Activated CD4-positive, alpha-beta memory T cell treated with anti-CD3 and anti-CD28 coated beads for 36 hours (primary cell): ENCODE data around the gene SLMAP. TPM values are rescaled to one million over a fixed set of nuclear protein-coding genes. Genes with fewer than 3 reads are reported as not detected.
"Not testable (repeated sequence)": the region's sequence is repeated elsewhere in the genome, so short reads cannot be mapped to it uniquely, and the experiment has no call there.

Experiments
- CTCF ChIA-PET: fragments of 350-600 bp; sonication (Branson Sonifier 250); formaldehyde crosslinking; loops from one replicate; lab custom pipeline; 2021; ENCODE audit warnings: antibody characterized with exemption, inconsistent platforms; lab: Charles Lee
- POLR2A ChIA-PET: fragments of 350-600 bp; sonication (Branson Sonifier 250); formaldehyde crosslinking; loops from one replicate; lab custom pipeline; 2021; ENCODE audit warnings: antibody characterized with exemption; lab: Charles Lee
- DNase-seq: peaks from one replicate; pipeline ENCODE4 v3.0.0-alpha.2; 2020
- H3K27ac Mint-ChIP-seq: one replicate; pipeline ENCODE4 v1.8.0; 2021; ENCODE audit warnings: mixed read lengths
- H3K27me3 Mint-ChIP-seq: one replicate; pipeline ENCODE4 v1.8.0; 2021; ENCODE audit warnings: mixed read lengths
- H3K36me3 Mint-ChIP-seq: one replicate; pipeline ENCODE4 v1.8.0; 2021; ENCODE audit warnings: mixed read lengths
- H3K4me1 Mint-ChIP-seq: one replicate; pipeline ENCODE4 v1.8.0; 2021; ENCODE audit warnings: low read depth, mixed read lengths
- H3K4me3 Mint-ChIP-seq: one replicate; pipeline ENCODE4 v1.8.0; 2021; ENCODE audit warnings: mild to moderate bottlenecking, mixed read lengths
- H3K9me3 Mint-ChIP-seq: one replicate; pipeline ENCODE4 v1.8.0; 2021; ENCODE audit warnings: mixed read lengths
- intact Hi-C: fragments of 100-400 bp; cut with micrococcal nuclease; formaldehyde crosslinking; loops from one replicate; pipeline ENCODE4 v1.15.1; 2023
- total RNA-seq, 2 experiments: library from RNA; stranded (reverse); gene quantifications; one replicate each; pipeline ENCODE4 v1.2.3, GENCODE V29; 2021

The SLMAP gene
- total RNA-seq, 2 experiments from 2014 or later = 42.5 to 43.9 TPM

DNA sequence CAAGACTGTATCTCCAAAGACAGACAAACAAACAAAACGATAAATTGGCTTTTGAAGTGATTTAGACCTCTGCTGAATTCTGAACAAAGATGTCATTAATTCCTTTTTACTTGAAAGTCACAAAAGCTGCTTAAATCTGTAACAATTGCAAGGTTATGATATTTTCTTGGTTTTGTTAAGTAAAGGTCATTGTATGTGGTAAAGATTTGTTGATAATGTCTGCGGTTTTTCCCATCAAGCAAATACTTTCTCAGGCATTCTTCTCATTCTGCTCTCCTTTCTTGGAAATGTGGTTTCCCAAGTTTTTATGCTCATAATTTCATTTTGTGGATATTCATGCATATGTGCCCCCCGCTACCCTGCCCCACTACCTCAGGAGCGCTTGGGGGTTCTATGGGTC, 116.5 kb downstream of the SLMAP start:
- CTCF ChIA-PET = no interaction called here
- H3K27me3 Mint-ChIP-seq = no peaks in the 10 kb centered on the region
- intact Hi-C loops = no loop called here
- POLR2A ChIA-PET = no interaction called here
- peaks cover 16% of the 10 kb centered on the region for H3K36me3 Mint-ChIP-seq
- no peak overlapping the region for H3K27ac Mint-ChIP-seq
- H3K4me3 Mint-ChIP-seq = no peak overlapping the region
- H3K9me3 Mint-ChIP-seq = no peaks in the 10 kb centered on the region
- no peak for DNase-seq
- H3K4me1 Mint-ChIP-seq = no peaks in the 10 kb centered on the region

DNA sequence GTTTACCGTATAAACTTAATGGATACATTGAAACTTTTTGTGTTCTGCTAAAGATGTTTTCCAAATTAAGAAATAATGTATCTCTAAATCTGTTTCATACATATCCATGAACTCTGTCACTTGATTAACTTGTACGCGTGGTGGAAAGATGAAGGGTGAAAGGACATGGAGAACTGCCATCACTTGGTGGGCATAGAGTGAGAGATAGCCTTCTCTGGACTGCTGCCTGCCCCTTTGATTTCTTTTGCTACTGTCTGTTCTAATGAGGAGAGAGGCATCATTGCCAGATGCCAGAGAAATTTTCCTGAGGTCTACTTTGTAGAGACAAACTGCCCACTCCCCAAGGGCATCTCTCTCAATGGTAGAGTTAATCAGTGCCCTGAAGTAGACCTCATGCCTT, 120.5 kb downstream of the SLMAP start:
- Mint-ChIP-seq H3K4me1 (no peaks in the 10 kb centered on the region), H3K27ac (no peak overlapping the region), H3K27me3 (no peaks in the 10 kb centered on the region), H3K36me3 (peaks cover 12% of the 10 kb centered on the region), H3K4me3 (no peak overlapping the region), H3K9me3 (no peaks in the 10 kb centered on the region)
- ChIA-PET POLR2A (no interaction called here), CTCF (no interaction called here)
- no peak for DNase-seq
- intact Hi-C loops = no loop called here

DNA sequence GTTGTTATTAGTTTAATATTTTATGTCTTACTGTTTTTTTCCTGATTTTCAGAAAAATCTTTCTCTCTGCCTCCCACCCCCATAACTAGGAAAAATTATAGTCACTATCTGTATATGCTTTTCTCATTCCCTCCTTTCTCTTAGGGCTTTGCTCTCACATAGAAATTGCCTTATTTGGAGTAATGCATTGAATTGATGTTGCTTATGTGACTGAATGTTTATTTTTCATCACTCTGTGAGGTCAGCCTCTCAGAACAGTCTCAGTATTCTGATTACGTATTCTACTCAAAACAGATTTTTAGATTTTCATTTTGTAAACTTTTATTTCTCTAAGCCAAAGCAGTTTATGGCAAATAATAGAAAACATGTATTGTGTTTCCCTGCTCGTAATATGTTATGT, 121.0 kb downstream of the SLMAP start:
- POLR2A ChIA-PET = interaction anchor here (0.6 kb wide), 2 partner anchors 8 to 227 kb away, joined by 3 read pairs; no protein-coding TSS in a partner anchor
- H3K9me3 Mint-ChIP-seq = no peaks in the 10 kb centered on the region
- H3K27me3 Mint-ChIP-seq = no peaks in the 10 kb centered on the region
- H3K4me1 Mint-ChIP-seq = no peaks in the 10 kb centered on the region
- intact Hi-C loops = no loop called here
- CTCF ChIA-PET = no interaction called here
- H3K27ac Mint-ChIP-seq = no peak overlapping the region
- no peak for DNase-seq
- H3K36me3 Mint-ChIP-seq = peaks cover 12% of the 10 kb centered on the region
- no peak overlapping the region for H3K4me3 Mint-ChIP-seq

- CTCF ChIA-PET, H3K9me3 Mint-ChIP-seq, DNase-seq, H3K27me3 Mint-ChIP-seq, H3K4me1 Mint-ChIP-seq, H3K27ac Mint-ChIP-seq, POLR2A ChIA-PET, intact Hi-C loops, H3K4me3 Mint-ChIP-seq: not testable (repeated sequence)
- peaks cover 17% of the 10 kb centered on the region for H3K36me3 Mint-ChIP-seq
Observed at GRCh38 chr3:57884436-57884835, 128.3 kb downstream of the SLMAP start.

DNA sequence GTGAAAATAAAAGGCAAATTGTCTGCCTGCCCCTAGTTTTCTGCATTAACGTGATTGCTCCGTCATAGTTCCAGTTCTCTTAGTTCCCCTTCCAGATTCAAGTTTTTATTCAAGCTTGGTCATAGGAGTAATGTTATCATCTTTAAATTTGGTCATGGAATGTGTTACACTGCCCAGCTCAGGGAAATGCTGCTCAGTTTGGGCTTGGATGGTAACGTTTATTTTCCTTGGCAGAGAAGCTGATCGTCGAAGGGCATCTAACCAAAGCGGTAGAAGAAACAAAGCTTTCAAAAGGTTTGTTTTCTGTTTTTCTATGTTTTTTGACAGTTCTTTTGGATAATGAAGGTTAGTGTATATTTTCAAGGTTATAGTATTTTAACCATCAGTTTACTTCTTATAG, 133.7 kb downstream of the SLMAP start:
- ChIA-PET CTCF (no interaction called here), POLR2A (no interaction called here)
- Mint-ChIP-seq H3K27ac (no peak overlapping the region), H3K27me3 (no peaks in the 10 kb centered on the region), H3K9me3 (no peaks in the 10 kb centered on the region), H3K4me3 (no peak overlapping the region), H3K4me1 (no peaks in the 10 kb centered on the region), H3K36me3 (peaks cover 13% of the 10 kb centered on the region)
- intact Hi-C loops = no loop called here
- no peak for DNase-seq

DNA sequence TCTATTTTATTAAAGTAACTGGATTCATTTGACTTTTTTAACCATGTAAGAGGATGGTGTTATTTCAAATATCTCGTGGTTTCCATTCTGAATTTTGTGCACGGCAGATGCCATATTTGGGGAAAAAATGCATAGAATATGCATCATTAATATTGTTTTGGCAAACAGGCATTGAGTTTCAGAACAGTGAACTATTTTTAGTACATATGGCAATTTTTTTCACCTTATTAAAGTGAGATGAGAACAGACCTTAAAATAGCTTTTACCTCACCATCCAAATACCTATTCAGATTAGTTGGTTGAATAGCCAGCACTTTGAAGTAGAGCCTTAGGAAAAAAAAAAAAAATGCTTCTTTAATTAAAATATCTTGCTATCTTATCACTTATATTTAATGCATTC, 134.8 kb downstream of the SLMAP start:
- ChIA-PET POLR2A (no interaction called here), CTCF (no interaction called here)
- H3K27me3 Mint-ChIP-seq = no peaks in the 10 kb centered on the region
- intact Hi-C loops = no loop called here
- H3K36me3 Mint-ChIP-seq = peaks cover 13% of the 10 kb centered on the region
- H3K4me3 Mint-ChIP-seq = no peak overlapping the region
- H3K4me1 Mint-ChIP-seq = no peaks in the 10 kb centered on the region
- no peak overlapping the region for H3K27ac Mint-ChIP-seq
- no peaks in the 10 kb centered on the region for H3K9me3 Mint-ChIP-seq
- no peak for DNase-seq

- POLR2A ChIA-PET = no interaction called here
- no peaks in the 10 kb centered on the region for H3K4me1 Mint-ChIP-seq
- intact Hi-C loops = no loop called here
- CTCF ChIA-PET = no interaction called here
- H3K27ac Mint-ChIP-seq = no peak overlapping the region
- H3K27me3 Mint-ChIP-seq = no peaks in the 10 kb centered on the region
- H3K9me3 Mint-ChIP-seq = no peaks in the 10 kb centered on the region
- H3K4me3 Mint-ChIP-seq = no peak overlapping the region
- H3K36me3 Mint-ChIP-seq = peaks cover 12% of the 10 kb centered on the region
- DNase-seq = no peak
Observed at GRCh38 chr3:57892423-57892822, 136.3 kb downstream of the SLMAP start.

DNA sequence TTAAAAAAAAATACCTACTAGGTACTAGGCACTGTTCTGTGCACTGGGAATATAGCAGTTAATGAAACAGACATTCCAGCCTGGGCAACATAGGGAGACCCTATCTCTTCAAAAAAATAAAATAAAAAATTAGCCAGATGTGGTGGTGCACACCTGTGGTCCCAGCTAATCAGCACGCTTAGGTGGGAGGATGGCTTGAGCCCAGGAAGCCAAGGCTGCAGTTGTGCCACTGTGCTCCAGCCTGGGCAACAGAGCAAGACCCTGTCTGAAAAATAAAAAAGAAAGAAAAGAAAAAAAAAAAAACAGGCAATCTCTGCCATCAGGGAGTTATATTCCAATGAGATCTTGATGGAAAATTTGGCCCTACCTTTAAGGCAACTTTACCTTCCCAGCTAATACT, 137.0 kb downstream of the SLMAP start:
- DNase-seq = no peak
- ChIA-PET POLR2A (no interaction called here), CTCF (no interaction called here)
- Mint-ChIP-seq H3K36me3 (peaks cover 10% of the 10 kb centered on the region), H3K9me3 (no peaks in the 10 kb centered on the region), H3K4me3 (no peak overlapping the region), H3K4me1 (no peaks in the 10 kb centered on the region), H3K27ac (no peak overlapping the region), H3K27me3 (no peaks in the 10 kb centered on the region)
- intact Hi-C loops = no loop called here

DNA sequence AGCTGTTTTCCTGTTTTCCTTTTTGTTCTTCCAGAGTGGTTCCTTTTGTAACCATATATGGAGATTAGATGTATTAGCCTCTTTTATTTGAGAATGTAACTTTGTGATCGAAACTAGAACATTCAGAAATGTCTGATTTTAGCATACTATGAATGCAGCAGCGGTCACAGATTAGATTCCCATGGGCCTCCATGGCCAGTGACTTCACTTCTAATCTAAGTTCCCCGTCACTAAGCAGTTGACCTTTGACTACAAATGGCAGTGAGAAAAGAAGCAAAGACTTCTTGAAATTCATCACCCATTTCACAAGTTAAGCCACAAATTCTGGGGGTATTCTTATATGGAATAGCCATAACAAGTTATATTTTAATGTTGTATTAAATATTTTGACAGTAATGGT, 137.6 kb downstream of the SLMAP start:
- peaks cover 10% of the 10 kb centered on the region for H3K36me3 Mint-ChIP-seq
- no peak overlapping the region for H3K27ac Mint-ChIP-seq
- H3K4me1 Mint-ChIP-seq = no peaks in the 10 kb centered on the region
- H3K9me3 Mint-ChIP-seq = no peaks in the 10 kb centered on the region
- CTCF ChIA-PET = no interaction called here
- H3K27me3 Mint-ChIP-seq = no peaks in the 10 kb centered on the region
- POLR2A ChIA-PET = no interaction called here
- intact Hi-C loops = no loop called here
- no peak overlapping the region for H3K4me3 Mint-ChIP-seq
- DNase-seq = no peak

- H3K4me3 Mint-ChIP-seq = no peak overlapping the region
- intact Hi-C loops = no loop called here
- peaks cover 14% of the 10 kb centered on the region for H3K36me3 Mint-ChIP-seq
- H3K27me3 Mint-ChIP-seq = no peaks in the 10 kb centered on the region
- no peaks in the 10 kb centered on the region for H3K4me1 Mint-ChIP-seq
- no peaks in the 10 kb centered on the region for H3K9me3 Mint-ChIP-seq
- no peak overlapping the region for H3K27ac Mint-ChIP-seq
- ChIA-PET POLR2A (no interaction called here), CTCF (interaction anchor here (1.1 kb wide), 1 partner anchor 13 kb away, joined by 3 read pairs; no protein-coding TSS in a partner anchor)
- DNase-seq = no peak
Observed at GRCh38 chr3:57896031-57896430, 139.9 kb downstream of the SLMAP start.

GRCh38 chr3:57896691-57897090, 140.6 kb downstream of the SLMAP start:
- Mint-ChIP-seq H3K36me3 (peaks cover 19% of the 10 kb centered on the region), H3K9me3 (no peaks in the 10 kb centered on the region), H3K4me1 (no peaks in the 10 kb centered on the region), H3K27ac (no peak overlapping the region), H3K4me3 (no peak overlapping the region), H3K27me3 (no peaks in the 10 kb centered on the region)
- no peak for DNase-seq
- POLR2A ChIA-PET = no interaction called here
- intact Hi-C loops = no loop called here
- CTCF ChIA-PET = interaction anchor here (1.1 kb wide), 1 partner anchor 12 kb away, joined by 3 read pairs; no protein-coding TSS in a partner anchor

- H3K27ac Mint-ChIP-seq = no peak overlapping the region
- intact Hi-C loops = no loop called here
- H3K4me1 Mint-ChIP-seq = no peaks in the 10 kb centered on the region
- peaks cover 24% of the 10 kb centered on the region for H3K36me3 Mint-ChIP-seq
- H3K27me3 Mint-ChIP-seq = no peaks in the 10 kb centered on the region
- no peak for DNase-seq
- H3K4me3 Mint-ChIP-seq = no peak overlapping the region
- CTCF ChIA-PET = interaction anchor here (1.1 kb wide), 1 partner anchor 12 kb away, joined by 3 read pairs; no protein-coding TSS in a partner anchor
- POLR2A ChIA-PET = no interaction called here
- no peaks in the 10 kb centered on the region for H3K9me3 Mint-ChIP-seq
Observed at GRCh38 chr3:57900786-57901185, 144.7 kb downstream of the SLMAP start.

DNA sequence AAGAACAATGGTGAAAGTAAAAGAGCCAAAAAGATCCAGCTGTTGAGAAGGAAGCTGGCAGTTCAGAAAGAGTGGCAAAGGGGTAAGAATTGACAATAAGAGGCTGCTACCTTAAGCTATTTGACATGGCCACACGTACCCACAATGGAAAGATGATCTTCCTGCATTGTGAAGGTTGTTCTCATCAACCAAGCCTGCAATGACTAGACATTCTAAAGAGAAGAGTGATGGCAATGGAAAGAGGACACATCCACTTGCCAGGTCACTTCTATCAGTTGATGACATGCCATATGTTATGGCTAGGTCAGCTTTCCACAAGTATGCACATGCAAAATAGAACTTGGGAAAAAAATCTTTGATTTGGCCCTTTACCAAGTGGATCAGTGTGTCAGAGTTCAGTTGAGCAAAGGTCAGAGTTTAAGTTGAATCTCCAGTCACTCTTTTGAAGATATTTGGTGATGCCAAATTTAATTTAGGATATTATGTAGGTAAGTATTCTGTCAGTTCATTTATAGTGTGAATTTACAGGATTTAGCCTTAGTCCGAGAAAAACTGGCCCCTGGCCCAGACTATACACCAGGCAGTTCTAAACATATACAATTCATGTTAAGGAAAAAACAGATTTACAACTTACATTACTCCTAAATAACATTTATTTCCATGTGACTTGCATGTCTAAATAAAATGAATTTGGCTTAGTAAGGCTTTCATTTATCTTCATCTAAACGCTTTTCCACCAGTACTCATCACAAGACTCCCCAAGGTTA, 147.2 kb downstream of the SLMAP start:
- ChIA-PET CTCF (no interaction called here), POLR2A (no interaction called here)
- Mint-ChIP-seq H3K27ac (no peak overlapping the region), H3K27me3 (no peaks in the 10 kb centered on the region), H3K4me1 (no peaks in the 10 kb centered on the region), H3K36me3 (peaks cover 17% of the 10 kb centered on the region), H3K4me3 (no peak overlapping the region), H3K9me3 (no peaks in the 10 kb centered on the region)
- DNase-seq = no peak
- intact Hi-C loops = no loop called here
